HG03108 (cell line): ENCODE results near the gene ZBTB20.

Experiments used
- ATAC-seq: cut with Tn5 transposase; IDR thresholded peaks from one replicate; pipeline ENCODE4 v1.9.1; 2021; ENCODE audit warnings: moderate library complexity; ENCODE audit not compliant: unreplicated experiment

ZBTB20 gene

GRCh38 chr3:114794894-114795630, 352.0 kb downstream of the ZBTB20 start:
- ATAC-seq: no peak

- ATAC-seq: no peak
Measured at GRCh38 chr3:114792159-114792918, 354.7 kb downstream of the ZBTB20 start.

- no peak for ATAC-seq
Measured at GRCh38 chr3:114790752-114791151, 356.3 kb downstream of the ZBTB20 start.

GRCh38 chr3:114789803-114790202, 357.3 kb downstream of the ZBTB20 start:
- no peak for ATAC-seq

GRCh38 chr3:114775395-114775794, 371.7 kb downstream of the ZBTB20 start:
- ATAC-seq: no peak

GRCh38 chr3:114770874-114771273, 376.2 kb downstream of the ZBTB20 start:
- ATAC-seq: no peak

GRCh38 chr3:114764056-114764492, 383.0 kb downstream of the ZBTB20 start:
- no peak for ATAC-seq

- ATAC-seq: no peak
Measured at GRCh38 chr3:114762144-114762543, 384.9 kb downstream of the ZBTB20 start.

GRCh38 chr3:114760679-114761078, 386.4 kb downstream of the ZBTB20 start:
- ATAC-seq: no peak

- no peak for ATAC-seq
Measured at GRCh38 chr3:114758831-114759699, 388.0 kb downstream of the ZBTB20 start.

- peak; percentile 60 for ATAC-seq
Measured at GRCh38 chr3:114756506-114757279, 390.4 kb downstream of the ZBTB20 start.

- ATAC-seq: no peak
Measured at GRCh38 chr3:114746502-114746901, 400.6 kb downstream of the ZBTB20 start.

- ATAC-seq: no peak
Measured at GRCh38 chr3:114745322-114746240, 401.5 kb downstream of the ZBTB20 start.

GRCh38 chr3:114743746-114744485, 403.2 kb downstream of the ZBTB20 start:
- no peak for ATAC-seq

- ATAC-seq: no peak
Measured at GRCh38 chr3:114741066-114741465, 406.0 kb downstream of the ZBTB20 start.

- ATAC-seq: no peak
Measured at GRCh38 chr3:114739627-114740026, 407.5 kb downstream of the ZBTB20 start.

GRCh38 chr3:114732353-114732752, 414.7 kb downstream of the ZBTB20 start:
- no peak for ATAC-seq

- no peak for ATAC-seq
Measured at GRCh38 chr3:114730397-114730796, 416.7 kb downstream of the ZBTB20 start.

- ATAC-seq: no peak
Measured at GRCh38 chr3:114727373-114727772, 419.7 kb downstream of the ZBTB20 start.
